Measurements from ENCODE around the gene MBP. TPM values are rescaled to one million over a fixed set of nuclear protein-coding genes. Genes with fewer than 3 reads are reported as not detected.

The MBP gene
- total and polyA plus RNA-seq, 2 experiments from 2014 or later, result 18.4 to 22.9 TPM

DNA sequence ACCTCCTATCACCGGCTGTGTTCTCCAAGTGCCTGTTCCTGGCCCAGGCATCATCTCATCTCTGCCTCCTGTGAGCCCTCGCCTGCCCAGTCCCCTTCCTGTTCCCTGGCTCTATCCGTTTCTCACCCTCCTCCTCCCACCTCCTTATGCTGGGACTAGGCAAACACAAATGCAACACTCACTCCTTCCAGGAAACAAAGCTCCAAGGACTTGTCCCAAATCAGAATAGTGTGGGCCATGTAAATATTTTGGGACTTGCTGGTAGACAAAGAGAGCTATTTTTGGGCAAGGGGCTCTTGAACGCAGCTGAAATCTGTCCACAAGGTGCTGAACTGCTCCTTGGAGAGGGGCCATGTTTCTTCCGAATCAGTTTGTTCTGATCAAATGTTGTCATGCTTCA lies 25.3 kb downstream of the MBP start (continued):
- TF ChIP-seq, protein P1, sequence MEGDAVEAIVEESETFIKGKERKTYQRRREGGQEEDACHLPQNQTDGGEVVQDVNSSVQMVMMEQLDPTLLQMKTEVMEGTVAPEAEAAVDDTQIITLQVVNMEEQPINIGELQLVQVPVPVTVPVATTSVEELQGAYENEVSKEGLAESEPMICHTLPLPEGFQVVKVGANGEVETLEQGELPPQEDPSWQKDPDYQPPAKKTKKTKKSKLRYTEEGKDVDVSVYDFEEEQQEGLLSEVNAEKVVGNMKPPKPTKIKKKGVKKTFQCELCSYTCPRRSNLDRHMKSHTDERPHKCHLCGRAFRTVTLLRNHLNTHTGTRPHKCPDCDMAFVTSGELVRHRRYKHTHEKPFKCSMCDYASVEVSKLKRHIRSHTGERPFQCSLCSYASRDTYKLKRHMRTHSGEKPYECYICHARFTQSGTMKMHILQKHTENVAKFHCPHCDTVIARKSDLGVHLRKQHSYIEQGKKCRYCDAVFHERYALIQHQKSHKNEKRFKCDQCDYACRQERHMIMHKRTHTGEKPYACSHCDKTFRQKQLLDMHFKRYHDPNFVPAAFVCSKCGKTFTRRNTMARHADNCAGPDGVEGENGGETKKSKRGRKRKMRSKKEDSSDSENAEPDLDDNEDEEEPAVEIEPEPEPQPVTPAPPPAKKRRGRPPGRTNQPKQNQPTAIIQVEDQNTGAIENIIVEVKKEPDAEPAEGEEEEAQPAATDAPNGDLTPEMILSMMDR (conservative IDR thresholded peaks at IDR 0.05; ENCODE audit: low read depth in 2 of 2), result no peak
- TF ChIP-seq POLR2AphosphoS5 (IDR thresholded peaks at IDR 0.05; ENCODE audit: low read depth) (no peak), ZNF331 (CRISPR knock-in tag; IDR thresholded peaks at IDR 0.05; ENCODE audit: low read depth) (no peak)

DNA sequence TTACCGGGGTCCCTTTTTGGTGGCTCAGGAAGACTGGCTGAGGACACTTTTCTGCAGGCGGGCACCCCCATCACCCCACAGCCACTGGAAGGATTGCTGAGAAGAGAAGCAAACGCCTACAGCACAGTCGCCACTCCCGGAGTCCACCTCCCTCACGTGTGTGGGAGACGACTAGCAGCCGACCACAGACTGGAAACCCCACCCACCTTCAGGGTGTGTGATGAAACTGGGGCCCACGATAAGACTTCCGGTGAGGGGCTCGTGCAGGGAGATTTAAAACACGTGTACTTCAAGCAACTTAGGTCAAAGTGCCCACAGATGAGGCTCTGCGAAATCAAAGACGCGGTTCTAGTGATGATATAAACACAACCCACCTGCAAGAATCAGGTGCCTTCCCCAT lies 26.3 kb downstream of the MBP start:
- ATAC-seq (no peak), DNase-seq (ENCODE audit: low spot score) (no peak)
- H4K20me1 ChIP-seq (replicated peaks; ENCODE audit: insufficient read depth), result no peaks in the 10 kb centered on the region
- H3K4me3 ChIP-seq, result no peak overlapping the region
- H3K36me3 Mint-ChIP-seq (ENCODE audit: low read depth), result peaks cover 8% of the 10 kb centered on the region; the same call in 2 of the 3 replicates
- H2AFZ ChIP-seq, result no peak overlapping the region
- H3K4me1 Mint-ChIP-seq, result peaks cover 33% of the 10 kb centered on the region
- H3K4me1 ChIP-seq (ENCODE audit: insufficient read depth), result peaks cover 15% of the 10 kb centered on the region; the same call in 1 of the 2 replicates
- 0 out of 2 replicates have a peak, but pooled peaks cover 4% of the 10 kb centered on the region for H3K79me2 ChIP-seq (replicated peaks; ENCODE audit: insufficient read depth)
- H3K9me3 Mint-ChIP-seq, result no peaks in the 10 kb centered on the region
- peaks cover 8% of the 10 kb centered on the region for H3K27me3 Mint-ChIP-seq (ENCODE audit: insufficient read depth, low read depth, poor library complexity)
- TF ChIP-seq JUNB (IDR thresholded peaks at IDR 0.05; ENCODE audit: unreplicated experiment), result no peak
- no peak for TF ChIP-seq ZNF331 (CRISPR knock-in tag; IDR thresholded peaks at IDR 0.05; ENCODE audit: low read depth)
- TF ChIP-seq, protein P2, sequence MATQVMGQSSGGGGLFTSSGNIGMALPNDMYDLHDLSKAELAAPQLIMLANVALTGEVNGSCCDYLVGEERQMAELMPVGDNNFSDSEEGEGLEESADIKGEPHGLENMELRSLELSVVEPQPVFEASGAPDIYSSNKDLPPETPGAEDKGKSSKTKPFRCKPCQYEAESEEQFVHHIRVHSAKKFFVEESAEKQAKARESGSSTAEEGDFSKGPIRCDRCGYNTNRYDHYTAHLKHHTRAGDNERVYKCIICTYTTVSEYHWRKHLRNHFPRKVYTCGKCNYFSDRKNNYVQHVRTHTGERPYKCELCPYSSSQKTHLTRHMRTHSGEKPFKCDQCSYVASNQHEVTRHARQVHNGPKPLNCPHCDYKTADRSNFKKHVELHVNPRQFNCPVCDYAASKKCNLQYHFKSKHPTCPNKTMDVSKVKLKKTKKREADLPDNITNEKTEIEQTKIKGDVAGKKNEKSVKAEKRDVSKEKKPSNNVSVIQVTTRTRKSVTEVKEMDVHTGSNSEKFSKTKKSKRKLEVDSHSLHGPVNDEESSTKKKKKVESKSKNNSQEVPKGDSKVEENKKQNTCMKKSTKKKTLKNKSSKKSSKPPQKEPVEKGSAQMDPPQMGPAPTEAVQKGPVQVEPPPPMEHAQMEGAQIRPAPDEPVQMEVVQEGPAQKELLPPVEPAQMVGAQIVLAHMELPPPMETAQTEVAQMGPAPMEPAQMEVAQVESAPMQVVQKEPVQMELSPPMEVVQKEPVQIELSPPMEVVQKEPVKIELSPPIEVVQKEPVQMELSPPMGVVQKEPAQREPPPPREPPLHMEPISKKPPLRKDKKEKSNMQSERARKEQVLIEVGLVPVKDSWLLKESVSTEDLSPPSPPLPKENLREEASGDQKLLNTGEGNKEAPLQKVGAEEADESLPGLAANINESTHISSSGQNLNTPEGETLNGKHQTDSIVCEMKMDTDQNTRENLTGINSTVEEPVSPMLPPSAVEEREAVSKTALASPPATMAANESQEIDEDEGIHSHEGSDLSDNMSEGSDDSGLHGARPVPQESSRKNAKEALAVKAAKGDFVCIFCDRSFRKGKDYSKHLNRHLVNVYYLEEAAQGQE (IDR thresholded peaks at IDR 0.05; ENCODE audit: unreplicated experiment), result no peak
- TF ChIP-seq, protein P1 (conservative IDR thresholded peaks at IDR 0.05; ENCODE audit: low read depth in 2 of 2), result no peak
- no peak for TF ChIP-seq NANOG (IDR thresholded peaks at IDR 0.05; ENCODE audit: borderline replicate concordance)
- TF ChIP-seq EZH2phosphoT487 (IDR thresholded peaks at IDR 0.05; ENCODE audit: unreplicated experiment), result no peak
- TF ChIP-seq ZNF114 (CRISPR knock-in tag; IDR thresholded peaks at IDR 0.05), result no peak
- TF ChIP-seq EZH2 (IDR thresholded peaks at IDR 0.05; ENCODE audit: low read depth, unreplicated experiment), result no peak
- TF ChIP-seq, protein P3, sequence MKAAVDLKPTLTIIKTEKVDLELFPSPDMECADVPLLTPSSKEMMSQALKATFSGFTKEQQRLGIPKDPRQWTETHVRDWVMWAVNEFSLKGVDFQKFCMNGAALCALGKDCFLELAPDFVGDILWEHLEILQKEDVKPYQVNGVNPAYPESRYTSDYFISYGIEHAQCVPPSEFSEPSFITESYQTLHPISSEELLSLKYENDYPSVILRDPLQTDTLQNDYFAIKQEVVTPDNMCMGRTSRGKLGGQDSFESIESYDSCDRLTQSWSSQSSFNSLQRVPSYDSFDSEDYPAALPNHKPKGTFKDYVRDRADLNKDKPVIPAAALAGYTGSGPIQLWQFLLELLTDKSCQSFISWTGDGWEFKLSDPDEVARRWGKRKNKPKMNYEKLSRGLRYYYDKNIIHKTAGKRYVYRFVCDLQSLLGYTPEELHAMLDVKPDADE (IDR thresholded peaks at IDR 0.05), result no peak
- TF ChIP-seq CREB1 (CRISPR knock-in tag; IDR thresholded peaks at IDR 0.05; ENCODE audit: low read depth), result no peak
- TF ChIP-seq STAT1 (IDR thresholded peaks at IDR 0.05; ENCODE audit: unreplicated experiment), result no peak
- no peak for TF ChIP-seq POLR2AphosphoS5 (IDR thresholded peaks at IDR 0.05; ENCODE audit: low read depth)
- H3K27me3 ChIP-seq (ENCODE audit: insufficient read depth), result no peaks in the 10 kb centered on the region
- H3K36me3 ChIP-seq (ENCODE audit: insufficient read depth), result no peaks in the 10 kb centered on the region
- H3F3A ChIP-seq (replicated peaks; ENCODE audit: low read depth), result 0 out of 2 replicates have a peak, but pooled peaks cover 6% of the 10 kb centered on the region
- H3K4me2 ChIP-seq, result no peak overlapping the region
- H3K9me2 ChIP-seq (ENCODE audit: insufficient read depth), result 0 out of 2 replicates have a peak, but pooled peaks cover 2% of the 10 kb centered on the region
- H3K4me3 Mint-ChIP-seq, result no peak overlapping the region
- no peak overlapping the region for H3K27ac ChIP-seq (ENCODE audit: low read depth)
- H3K27ac Mint-ChIP-seq, result no peak overlapping the region

Data from GM23338 (cell line).